HG03095 (cell line): ENCODE measurements around the gene ZC3H18.
A peak's percentile ranks its signal among the peaks of the same experiment; 100 is the strongest.

Experiments used
- ATAC-seq: cut with Tn5 transposase; IDR thresholded peaks from one replicate; pipeline ENCODE4 v1.9.1; 2021; ENCODE audit warnings: moderate library complexity; ENCODE audit not compliant: unreplicated experiment

Gene ZC3H18

DNA sequence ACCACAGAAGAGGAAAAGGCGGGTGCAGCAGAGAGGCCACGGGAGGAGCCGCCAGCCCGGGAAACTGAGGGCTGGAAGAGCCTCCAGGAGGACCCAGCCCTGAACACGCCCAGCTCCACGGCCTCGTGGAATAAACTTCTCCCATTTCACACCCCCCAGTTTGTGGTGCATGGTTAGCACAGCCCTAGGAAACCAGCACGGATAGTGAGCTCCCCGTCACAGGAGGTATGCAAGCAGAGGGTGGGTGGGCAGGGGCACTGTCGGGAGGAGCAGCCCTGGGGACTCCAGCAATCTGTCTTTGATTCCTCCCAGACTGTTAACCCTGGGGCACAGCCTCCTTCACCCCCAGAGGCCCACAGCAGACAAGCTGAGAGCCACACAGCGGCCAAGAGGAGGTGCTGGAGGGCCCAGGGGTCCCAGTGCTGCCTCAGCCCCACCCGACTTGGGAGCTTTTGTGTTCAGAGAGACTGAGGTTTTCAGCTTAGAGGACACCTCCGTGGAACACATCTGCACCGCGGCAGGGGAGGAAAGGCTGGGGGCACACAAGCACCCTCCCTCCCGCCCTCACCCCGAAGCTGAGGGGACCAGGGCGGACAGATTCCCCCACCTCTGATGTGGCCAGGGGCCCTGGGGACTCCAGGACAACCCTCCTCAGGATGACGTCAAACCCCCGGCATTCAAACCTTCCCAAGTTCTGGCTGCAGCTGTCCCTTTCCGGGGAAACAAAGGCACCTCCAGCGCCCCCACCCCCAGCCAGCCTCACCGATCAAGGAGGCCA lies 66.5 kb downstream of the ZC3H18 start:
- ATAC-seq, result no peak

DNA sequence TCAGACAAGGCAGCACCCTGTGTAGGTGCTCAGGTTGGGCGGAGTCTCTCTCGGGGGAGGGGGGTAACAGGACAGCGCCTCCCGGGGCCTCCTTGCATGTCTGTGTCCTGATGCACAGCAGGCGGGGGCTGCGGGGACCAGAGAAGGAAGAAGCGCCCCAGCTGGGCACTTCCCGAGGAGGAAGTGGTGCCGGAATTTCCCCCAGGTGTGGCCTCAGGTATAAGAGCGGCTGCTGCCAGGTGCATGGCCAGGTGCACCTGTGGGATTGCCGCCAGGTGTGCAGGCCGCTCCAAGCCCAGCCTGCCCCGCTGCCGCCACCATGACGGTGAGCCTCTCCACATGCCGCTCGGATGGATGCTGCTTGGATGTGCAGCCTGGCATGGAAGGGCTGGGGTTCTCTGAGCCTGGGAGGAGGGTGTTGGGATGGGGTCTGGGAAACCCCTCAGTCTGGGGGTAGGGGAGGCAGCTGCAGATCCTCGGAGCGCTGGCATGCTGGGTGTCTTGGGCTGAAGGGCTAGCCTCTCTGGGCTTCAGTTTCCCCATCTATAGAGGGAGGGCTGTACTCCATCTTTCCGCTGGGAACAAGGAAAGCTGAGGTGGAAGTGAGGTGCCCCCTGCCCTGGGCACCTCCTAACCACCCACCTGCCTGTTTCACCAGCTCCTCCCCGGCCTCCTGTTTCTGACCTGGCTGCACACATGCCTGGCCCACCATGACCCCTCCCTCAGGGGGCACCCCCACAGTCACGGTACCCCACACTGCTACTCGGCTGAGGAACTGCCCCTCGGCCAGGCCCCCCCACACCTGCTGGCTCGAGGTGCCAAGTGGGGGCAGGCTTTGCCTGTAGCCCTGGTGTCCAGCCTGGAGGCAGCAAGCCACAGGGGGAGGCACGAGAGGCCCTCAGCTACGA lies 68.4 kb downstream of the ZC3H18 start, which contains the start of gene IL17C:
IL17C (plus strand) TSS at position 250 of the 908 bp plus-strand sequence; CDS start at position 320, 70 bp downstream.
- no peak for ATAC-seq

- ATAC-seq, result no peak
Measured at GRCh38 chr16:88639231-88640038, 69.2 kb downstream of the ZC3H18 start.

GRCh38 chr16:88640039-88640495 lies 69.9 kb downstream of the ZC3H18 start:
- ATAC-seq, result no peak

- ATAC-seq, result no peak
Measured at GRCh38 chr16:88640498-88641247, 70.5 kb downstream of the ZC3H18 start.

DNA sequence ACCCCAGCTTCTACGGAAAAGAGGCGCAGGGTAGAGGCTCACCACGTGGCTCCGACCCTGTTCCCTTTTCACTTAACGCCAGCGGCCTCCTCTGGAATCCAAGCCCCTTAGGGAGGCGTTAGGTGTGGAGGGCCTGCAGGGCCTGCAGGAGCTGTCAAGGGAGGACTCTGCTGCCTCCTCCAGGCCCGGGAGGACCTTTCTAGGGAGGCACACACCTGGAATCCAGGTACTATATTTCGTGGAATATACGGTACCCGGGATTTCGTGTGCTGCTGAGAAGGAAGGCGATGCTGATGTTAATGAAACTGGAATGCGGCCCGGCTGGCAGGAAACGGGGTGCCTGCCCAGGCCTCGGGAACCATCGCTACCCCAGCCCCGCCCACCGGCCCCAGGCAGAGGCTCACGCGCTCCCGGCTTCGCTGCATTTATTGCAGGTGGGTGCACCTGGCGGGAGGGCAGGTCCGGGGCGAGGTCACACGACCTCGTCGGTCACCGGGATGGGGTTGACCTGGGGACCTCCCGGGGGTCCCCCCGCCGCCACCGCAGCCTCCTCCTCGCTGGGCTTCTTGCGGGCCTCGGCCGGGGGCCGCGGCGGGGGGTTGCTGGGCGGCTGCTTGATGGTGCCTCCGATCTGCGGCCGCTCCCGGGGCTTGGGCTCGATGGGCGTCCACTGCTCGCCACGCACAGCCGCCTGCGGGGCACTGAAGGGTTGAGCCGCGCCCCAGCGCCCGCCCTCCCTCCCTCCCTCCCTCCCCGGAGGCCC lies 72.9 kb downstream of the ZC3H18 start:
- no peak for ATAC-seq

DNA sequence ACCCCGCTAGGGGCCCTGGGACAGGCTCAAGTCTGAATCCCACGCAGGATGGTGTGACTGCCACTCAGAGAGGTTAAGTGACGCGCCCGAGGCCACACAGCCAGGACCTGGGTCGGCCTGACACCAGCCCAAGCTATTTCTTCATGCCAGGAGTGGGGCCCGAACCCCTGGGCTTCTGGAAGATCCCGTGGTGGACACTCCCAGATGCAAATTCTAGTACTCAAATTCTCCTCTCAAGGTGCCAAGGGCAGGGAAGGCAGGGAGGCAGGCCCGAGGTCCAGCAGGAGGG lies 73.4 kb downstream of the ZC3H18 start:
- ATAC-seq, result no peak

DNA sequence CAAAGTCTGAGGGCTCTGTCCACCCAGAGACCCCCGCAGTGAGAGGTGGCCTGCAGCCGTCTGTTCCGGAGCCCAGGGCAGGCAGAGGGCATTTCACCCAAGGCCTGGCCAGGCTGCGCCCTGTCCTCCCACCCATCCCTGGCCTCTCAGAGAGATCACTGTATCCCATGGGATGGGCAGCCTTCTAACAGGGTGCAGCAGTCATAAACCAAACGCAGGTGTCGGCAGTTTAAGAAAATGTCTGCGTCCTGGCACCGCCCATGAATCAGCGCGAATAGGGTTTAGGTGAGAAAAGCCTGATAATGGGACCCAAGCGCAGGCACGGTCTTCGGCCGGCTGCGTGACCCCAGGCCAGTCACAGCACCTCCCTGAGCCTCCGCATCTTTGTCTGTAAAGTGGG lies 75.3 kb downstream of the ZC3H18 start:
- no peak for ATAC-seq

- ATAC-seq, result no peak
Measured at GRCh38 chr16:88645941-88646340, 75.7 kb downstream of the ZC3H18 start.

DNA sequence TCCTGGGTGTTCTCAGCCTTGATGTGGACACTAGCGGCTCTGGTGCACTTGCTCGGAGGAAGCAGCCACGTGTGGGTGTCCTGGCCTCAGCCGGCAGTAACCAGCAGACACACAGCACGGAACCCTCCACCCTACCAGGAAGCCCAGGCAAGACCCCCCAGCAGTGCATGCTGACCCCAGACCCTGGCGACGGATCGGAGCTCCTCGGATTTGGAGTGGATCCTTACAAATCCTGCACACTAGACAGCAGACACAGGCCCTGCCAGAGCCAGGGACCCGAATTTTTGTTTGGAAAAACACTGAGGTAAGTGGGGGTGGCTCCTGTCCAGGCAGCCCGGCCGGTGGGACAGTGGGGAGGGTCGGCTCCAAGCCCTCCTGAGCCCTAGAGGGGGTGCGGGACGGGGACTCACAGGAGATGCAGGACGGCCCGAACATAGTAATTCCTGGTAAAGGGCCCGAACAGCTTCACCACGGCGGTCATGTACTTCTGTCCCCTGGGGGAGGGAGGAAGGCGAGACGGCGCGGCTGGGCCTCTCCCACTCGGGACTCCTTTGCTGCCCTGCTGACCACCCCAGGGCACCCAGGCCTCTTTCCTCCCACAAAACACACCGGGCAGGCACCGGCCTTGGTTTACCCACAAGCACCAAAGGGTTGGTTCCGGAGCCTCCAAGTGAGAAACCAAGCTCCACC lies 76.3 kb downstream of the ZC3H18 start:
- no peak for ATAC-seq

DNA sequence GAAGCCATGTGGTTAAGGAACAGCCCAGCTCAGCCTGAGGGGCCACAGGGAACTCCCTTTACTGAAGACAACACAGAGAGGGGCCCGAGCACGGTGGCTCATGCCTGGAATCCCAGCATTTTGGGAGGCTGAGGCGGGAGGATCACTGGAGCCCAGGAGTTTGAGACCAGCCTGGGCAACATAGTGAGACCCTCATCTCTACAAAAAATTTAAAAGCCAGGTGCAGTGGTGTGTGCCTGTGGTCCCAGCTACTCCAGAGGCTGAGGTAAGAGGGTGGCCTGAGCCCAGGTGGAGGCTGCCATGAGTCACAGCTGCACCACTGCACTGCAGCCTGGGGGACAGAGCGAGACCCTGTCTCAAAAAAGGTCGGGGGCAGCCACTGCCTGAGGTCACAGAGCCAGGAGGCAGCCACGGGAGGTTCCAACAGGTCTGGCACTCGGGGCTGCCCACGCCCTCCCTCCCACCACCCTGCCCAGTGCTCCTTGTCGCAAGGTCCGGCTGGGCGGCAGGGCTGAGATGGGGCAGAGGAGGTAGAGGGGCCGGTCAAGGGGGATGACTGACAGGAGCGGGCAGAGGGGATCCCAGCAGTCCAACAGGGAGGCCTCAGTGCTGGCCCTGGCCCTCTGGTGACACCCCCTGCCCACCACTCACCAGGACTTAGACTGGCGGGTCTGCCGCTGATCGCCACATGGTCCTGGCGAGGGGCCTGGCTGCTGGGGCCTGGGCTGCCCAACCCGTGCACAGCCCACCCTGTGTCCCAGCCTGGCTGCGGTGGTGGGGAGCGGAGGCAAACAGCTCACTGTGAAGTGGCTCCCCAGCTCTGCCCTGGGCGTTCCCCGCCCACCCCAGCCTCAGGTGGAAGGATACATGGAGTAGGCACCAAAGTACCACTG lies 77.2 kb downstream of the ZC3H18 start:
- no peak for ATAC-seq

DNA sequence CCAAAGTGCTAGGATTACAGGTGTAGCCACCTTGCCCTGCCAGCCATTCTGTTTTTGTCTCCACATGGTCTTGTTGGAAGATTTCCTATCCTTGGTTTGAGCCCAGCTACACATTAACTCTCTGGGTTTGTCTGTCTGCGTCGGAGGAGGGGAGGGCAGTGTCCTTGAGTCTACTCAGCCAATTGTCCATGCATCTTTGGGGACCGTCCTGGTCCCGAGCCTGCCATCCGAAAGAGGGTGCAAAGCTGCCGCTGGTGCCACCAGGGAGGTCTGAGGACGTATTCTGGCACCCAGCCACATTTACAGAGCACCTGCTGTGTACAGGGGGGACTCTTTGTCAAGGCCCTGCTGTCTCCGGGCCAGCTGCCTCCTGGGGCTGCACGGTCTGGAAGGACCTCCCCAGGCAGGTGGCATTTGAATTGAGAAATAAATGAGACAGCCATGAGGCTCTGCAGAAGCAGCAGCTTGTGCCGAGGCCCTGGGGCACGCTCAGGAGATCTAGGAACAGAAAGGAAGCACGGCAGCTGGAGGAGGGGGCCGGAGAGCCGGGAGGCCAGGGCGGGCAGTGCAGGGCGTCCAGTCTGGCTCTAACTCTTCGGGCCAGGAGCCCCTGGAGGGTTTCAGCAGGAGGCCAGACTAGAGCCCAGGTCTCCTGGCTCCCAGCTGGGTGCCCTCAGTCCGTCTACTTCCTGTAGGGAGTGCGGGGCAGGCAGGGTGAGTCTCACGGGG lies 79.2 kb downstream of the ZC3H18 start:
- no peak for ATAC-seq

DNA sequence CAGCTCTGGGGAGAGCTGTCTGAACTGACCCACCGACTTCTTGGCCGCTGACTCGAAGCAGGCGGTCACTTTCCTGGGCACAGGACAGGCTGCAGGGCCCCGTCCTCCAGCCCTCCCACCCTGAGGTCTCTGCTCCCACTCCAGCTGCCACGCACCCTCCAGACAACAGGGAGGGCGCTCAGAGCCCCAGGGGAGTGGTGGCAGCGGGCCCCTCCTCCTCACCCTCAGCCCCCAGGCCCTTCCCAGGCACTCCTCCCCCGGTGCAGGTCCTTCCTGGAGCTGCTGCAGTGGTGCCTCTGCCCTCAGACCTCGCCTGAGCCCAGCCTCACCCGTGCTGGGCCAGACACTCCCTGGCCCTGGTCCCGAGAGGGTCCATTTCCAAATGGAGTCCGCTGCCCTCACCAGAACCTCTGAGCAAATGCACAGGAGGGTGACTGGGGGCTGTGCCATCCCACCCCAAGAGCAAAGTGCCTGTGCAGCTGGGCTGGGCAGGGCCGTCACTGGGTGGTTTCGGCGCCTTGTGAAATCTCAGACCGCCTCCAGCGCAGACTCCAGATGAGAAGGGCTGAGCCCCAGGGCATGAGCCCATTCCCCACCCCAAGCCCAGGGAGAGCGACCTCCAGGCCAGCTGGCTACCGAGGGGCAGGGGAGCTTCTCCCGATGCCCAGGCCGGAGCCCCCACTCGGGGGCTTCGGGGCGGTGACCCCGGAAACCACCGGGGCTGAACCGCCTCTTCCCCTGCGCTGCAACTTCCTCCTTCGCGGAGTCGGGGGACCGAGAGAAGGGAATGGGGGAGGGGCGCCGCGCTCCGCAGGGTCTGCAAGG lies 79.9 kb downstream of the ZC3H18 start:
- ATAC-seq, result no peak

GRCh38 chr16:88650749-88651275 lies 80.6 kb downstream of the ZC3H18 start, which contains the start of gene CYBA:
TSS of gene CYBA (minus strand) at chr16:88651053. CDS start at chr16:88651013, 40 bp downstream.
- ATAC-seq, result peak; percentile 63

GRCh38 chr16:88651276-88651988 lies 81.2 kb downstream of the ZC3H18 start:
- ATAC-seq, result peak; percentile 66
